IMR-90 (cell line): Measurements from ENCODE around the gene PRDM2.

Experiments used
- CEBPB ChIP-seq: IDR thresholded peaks from 2 replicates; pipeline ENCODE4 v1.6.1; 2012; ENCODE audit warnings: low read depth, low read length, improper control_type of control experiment
- CHD1 ChIP-seq: IDR thresholded peaks from 2 replicates; pipeline ENCODE4 v1.6.1; 2012; ENCODE audit warnings: low read depth, low read length, improper control_type of control experiment
- CTCF ChIP-seq: conservative IDR thresholded peaks from 2 replicates; pipeline ENCODE4 v1.5.1; 2012; ENCODE audit warnings: mild to moderate bottlenecking, low read depth, low read length, improper control_type of control experiment
- FOS ChIP-seq: fragments of 150-350 bp; IDR thresholded peaks from 2 replicates; pipeline ENCODE4 v1.6.1; 2016; ENCODE audit warnings: low read depth, low read length
- MAZ ChIP-seq: IDR thresholded peaks from 2 replicates; pipeline ENCODE4 v1.6.1; 2012; ENCODE audit warnings: low read depth, mild to moderate bottlenecking, low read length, improper control_type of control experiment, moderate library complexity, borderline replicate concordance
- MXI1 ChIP-seq: IDR thresholded peaks from 2 replicates; pipeline ENCODE4 v1.6.1; 2012; ENCODE audit warnings: low read depth, mild to moderate bottlenecking, low read length, moderate library complexity, borderline replicate concordance
- NFE2L2 ChIP-seq: fragments of 150-350 bp; IDR thresholded peaks from 2 replicates; pipeline ENCODE4 v1.6.1; 2016; ENCODE audit warnings: low read depth, mild to moderate bottlenecking, low read length
- POLR2A ChIP-seq: IDR thresholded peaks from 2 replicates; pipeline ENCODE4 v1.6.1; 2012; ENCODE audit warnings: mild to moderate bottlenecking, low read depth, low read length
- RAD21 ChIP-seq: IDR thresholded peaks from 2 replicates; pipeline ENCODE4 v1.6.1; 2012; ENCODE audit warnings: low read length, improper control_type of control experiment
- RFX5 ChIP-seq: IDR thresholded peaks from 2 replicates; pipeline ENCODE4 v1.8.0; 2012; ENCODE audit warnings: low read depth, mild to moderate bottlenecking, low read length, moderate library complexity
- TF ChIP-seq, protein P1 (sequence below): fragments of 150-350 bp; IDR thresholded peaks from 2 replicates; pipeline ENCODE4 v1.6.1; 2017; ENCODE audit warnings: mild to moderate bottlenecking, antibody characterized with exemption, low read length, low read depth
- TF ChIP-seq, protein P2 (sequence below): fragments of 150-350 bp; IDR thresholded peaks from 2 replicates; pipeline ENCODE4 v1.6.1; 2016; ENCODE audit warnings: low read depth, mild to moderate bottlenecking, low read length, moderate library complexity, borderline replicate concordance

DNA sequence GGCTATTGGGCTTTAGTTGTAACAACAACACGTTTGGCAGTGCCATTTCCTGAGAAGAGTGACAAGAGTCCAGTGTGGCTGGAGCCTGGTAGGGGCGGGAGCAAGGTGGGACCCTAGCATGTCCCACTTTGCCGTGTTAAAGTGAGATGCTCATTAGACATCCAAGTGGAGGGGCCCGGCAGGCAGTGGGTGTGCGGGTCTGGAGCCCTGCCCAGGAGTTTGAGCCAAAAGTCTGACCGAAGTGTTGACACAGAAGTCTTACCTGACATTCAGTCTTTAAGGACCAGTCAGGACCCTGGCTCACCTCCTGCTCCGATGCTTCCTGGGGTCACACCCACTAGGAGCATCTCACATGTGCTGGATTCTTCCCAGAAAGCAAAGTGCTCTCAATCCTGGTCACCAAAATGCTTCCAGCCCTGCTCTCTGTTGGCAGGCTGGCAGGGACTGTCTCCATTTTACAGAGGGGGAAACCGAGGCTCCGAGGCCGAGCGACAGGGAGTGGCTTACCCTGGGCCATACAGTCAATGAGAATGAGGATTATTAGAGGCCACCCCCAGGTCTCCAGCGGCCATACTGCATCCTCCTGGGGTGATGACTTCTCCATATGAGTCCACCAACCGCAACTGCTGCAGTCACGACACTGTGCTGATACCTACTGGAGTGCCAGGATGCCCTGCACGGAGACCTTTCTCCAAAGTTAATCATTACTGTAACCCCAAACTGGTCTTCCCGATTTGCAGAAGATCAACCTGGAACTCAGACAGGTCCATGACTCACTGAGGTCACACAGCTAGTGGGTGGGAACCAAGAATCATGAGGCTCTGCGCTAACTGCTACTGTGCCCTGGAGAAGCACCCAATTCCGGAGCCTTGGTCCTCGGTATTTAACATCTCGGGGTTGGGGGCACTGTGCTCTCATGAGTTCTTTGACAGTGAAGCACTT is 112.7 kb downstream of the PRDM2 start:
- TF ChIP-seq FOS (no peak), MXI1 (no peak), RFX5 (no peak), POLR2A (no peak), CTCF (no peak), CEBPB (no peak), MAZ (no peak), NFE2L2 (no peak), RAD21 (no peak), CHD1 (no peak)
- TF ChIP-seq, protein P1, sequence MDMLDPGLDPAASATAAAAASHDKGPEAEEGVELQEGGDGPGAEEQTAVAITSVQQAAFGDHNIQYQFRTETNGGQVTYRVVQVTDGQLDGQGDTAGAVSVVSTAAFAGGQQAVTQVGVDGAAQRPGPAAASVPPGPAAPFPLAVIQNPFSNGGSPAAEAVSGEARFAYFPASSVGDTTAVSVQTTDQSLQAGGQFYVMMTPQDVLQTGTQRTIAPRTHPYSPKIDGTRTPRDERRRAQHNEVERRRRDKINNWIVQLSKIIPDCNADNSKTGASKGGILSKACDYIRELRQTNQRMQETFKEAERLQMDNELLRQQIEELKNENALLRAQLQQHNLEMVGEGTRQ: no peak
- TF ChIP-seq, protein P2, sequence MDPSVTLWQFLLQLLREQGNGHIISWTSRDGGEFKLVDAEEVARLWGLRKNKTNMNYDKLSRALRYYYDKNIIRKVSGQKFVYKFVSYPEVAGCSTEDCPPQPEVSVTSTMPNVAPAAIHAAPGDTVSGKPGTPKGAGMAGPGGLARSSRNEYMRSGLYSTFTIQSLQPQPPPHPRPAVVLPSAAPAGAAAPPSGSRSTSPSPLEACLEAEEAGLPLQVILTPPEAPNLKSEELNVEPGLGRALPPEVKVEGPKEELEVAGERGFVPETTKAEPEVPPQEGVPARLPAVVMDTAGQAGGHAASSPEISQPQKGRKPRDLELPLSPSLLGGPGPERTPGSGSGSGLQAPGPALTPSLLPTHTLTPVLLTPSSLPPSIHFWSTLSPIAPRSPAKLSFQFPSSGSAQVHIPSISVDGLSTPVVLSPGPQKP: no peak
